Measurements from ENCODE around the gene PICALM. TPM values are rescaled to one million over a fixed set of nuclear protein-coding genes. Genes with fewer than 3 reads are reported as not detected.

The PICALM gene, protein sequence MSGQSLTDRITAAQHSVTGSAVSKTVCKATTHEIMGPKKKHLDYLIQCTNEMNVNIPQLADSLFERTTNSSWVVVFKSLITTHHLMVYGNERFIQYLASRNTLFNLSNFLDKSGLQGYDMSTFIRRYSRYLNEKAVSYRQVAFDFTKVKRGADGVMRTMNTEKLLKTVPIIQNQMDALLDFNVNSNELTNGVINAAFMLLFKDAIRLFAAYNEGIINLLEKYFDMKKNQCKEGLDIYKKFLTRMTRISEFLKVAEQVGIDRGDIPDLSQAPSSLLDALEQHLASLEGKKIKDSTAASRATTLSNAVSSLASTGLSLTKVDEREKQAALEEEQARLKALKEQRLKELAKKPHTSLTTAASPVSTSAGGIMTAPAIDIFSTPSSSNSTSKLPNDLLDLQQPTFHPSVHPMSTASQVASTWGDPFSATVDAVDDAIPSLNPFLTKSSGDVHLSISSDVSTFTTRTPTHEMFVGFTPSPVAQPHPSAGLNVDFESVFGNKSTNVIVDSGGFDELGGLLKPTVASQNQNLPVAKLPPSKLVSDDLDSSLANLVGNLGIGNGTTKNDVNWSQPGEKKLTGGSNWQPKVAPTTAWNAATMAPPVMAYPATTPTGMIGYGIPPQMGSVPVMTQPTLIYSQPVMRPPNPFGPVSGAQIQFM
- 100 to 1,000 TPM; 116 to 162 TPM for total RNA-seq

DNA sequence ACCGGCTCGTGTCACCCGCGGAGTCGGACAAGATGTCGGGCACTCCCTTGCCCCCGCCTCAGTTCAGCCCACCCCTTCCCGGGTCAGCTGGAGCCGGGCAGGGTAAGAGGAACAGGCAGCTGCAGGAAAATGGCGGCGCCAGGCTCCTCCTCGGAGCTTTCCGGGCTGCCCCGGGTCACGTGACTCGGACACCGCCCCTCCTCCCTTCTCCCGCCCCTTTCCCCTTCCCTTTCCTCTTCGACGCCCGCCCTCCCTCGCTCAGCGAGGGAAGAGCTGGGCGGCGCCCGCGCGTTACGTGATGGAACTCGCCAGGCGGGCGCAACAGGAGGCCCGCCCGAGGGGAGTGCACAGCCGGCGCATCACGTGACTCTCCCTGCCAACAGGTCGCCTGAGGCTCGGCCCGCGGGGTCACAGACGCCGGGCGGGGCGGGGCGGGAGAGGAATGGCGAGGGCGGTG lies at the start of gene PICALM:
PICALM (minus strand) TSS at position 134 of the 457 bp plus-strand sequence. CDS start 304 bp downstream, outside the sequence.
- intact Hi-C loops (cut with DNase I), result no loop called here

DNA sequence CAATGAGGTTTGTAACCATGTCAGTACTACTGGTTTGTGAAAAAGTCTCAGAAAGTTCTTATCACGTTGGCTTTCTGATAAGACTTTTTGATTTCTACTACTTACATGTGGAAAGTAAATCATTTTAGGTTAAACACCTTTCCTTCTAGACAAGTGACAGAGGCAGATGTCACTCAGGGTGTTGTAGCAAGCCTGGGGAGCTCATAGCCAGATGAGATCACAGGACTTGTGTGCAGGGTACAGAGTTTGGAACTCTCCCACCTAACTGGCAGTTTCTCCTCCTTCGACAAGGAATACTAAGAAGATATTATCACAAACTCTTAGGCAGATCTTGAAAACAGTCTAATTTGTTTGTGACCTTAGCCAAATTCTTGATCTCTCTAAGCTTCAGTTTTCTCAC lies 49.4 kb upstream of the PICALM start:
- intact Hi-C loops (cut with DNase I), result no loop called here
- H3K9me3 ChIP-seq, result no peaks in the 10 kb centered on the region
- TF ChIP-seq, protein P1, sequence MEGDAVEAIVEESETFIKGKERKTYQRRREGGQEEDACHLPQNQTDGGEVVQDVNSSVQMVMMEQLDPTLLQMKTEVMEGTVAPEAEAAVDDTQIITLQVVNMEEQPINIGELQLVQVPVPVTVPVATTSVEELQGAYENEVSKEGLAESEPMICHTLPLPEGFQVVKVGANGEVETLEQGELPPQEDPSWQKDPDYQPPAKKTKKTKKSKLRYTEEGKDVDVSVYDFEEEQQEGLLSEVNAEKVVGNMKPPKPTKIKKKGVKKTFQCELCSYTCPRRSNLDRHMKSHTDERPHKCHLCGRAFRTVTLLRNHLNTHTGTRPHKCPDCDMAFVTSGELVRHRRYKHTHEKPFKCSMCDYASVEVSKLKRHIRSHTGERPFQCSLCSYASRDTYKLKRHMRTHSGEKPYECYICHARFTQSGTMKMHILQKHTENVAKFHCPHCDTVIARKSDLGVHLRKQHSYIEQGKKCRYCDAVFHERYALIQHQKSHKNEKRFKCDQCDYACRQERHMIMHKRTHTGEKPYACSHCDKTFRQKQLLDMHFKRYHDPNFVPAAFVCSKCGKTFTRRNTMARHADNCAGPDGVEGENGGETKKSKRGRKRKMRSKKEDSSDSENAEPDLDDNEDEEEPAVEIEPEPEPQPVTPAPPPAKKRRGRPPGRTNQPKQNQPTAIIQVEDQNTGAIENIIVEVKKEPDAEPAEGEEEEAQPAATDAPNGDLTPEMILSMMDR (IDR thresholded peaks at IDR 0.05), result no peak
- H3K36me3 ChIP-seq, result no peaks in the 10 kb centered on the region
- no peak overlapping the region for H3K9ac ChIP-seq (ENCODE audit: low read depth in 2 of 2, low read length in 2 of 2)
- no peaks in the 10 kb centered on the region for H3K27me3 ChIP-seq
- no peak overlapping the region for H3K4me3 ChIP-seq
- H3K27ac ChIP-seq, result no peak overlapping the region
- no peak for DNase-seq
- no peaks in the 10 kb centered on the region for H3K4me1 ChIP-seq

More for the DNA sequence above, at the start of gene PICALM:
- H3K9ac ChIP-seq (ENCODE audit: low read depth in 2 of 2, low read length in 2 of 2), result peak within 1 kb of the TSS; percentile 98 to 99
- no peaks in the 10 kb centered on the region for H3K9me3 ChIP-seq
- TF ChIP-seq, protein P1 (IDR thresholded peaks at IDR 0.05), result no peak
- H3K27me3 ChIP-seq, result no peaks in the 10 kb centered on the region
- H3K4me3 ChIP-seq, result peak within 1 kb of the TSS; percentile 94
- H3K36me3 ChIP-seq, result no peaks in the 10 kb centered on the region
- H3K27ac ChIP-seq, result peak within 1 kb of the TSS; percentile 95
- H3K4me1 ChIP-seq, result peaks cover under 1% of the 10 kb centered on the region
- peak; percentile 98 for DNase-seq

DNA sequence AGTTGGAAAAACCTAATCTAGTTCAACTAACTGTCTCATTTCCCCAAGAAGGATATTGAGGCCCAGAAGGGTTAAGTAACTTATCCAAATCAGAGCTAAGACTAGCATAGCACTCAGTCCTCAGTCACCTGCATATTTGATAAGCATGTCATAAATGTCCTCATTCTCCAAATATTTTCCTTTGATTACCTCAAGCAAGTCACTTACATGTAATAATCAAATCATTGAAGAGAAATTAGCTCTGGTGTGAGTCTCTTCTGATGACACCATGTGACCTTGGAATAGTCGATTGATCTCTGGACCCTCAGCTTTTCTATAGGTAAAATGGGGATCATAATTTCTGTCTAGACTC lies 48.8 kb upstream of the PICALM start:
- no peaks in the 10 kb centered on the region for H3K4me1 ChIP-seq
- H3K9ac ChIP-seq (ENCODE audit: low read depth in 2 of 2, low read length in 2 of 2), result no peak overlapping the region
- H3K36me3 ChIP-seq, result no peaks in the 10 kb centered on the region
- no peak overlapping the region for H3K4me3 ChIP-seq
- no peak overlapping the region for H3K27ac ChIP-seq
- no peaks in the 10 kb centered on the region for H3K9me3 ChIP-seq
- TF ChIP-seq, protein P1 (IDR thresholded peaks at IDR 0.05), result no peak
- no peak for DNase-seq
- intact Hi-C loops (cut with DNase I), result no loop called here
- no peaks in the 10 kb centered on the region for H3K27me3 ChIP-seq

DNA sequence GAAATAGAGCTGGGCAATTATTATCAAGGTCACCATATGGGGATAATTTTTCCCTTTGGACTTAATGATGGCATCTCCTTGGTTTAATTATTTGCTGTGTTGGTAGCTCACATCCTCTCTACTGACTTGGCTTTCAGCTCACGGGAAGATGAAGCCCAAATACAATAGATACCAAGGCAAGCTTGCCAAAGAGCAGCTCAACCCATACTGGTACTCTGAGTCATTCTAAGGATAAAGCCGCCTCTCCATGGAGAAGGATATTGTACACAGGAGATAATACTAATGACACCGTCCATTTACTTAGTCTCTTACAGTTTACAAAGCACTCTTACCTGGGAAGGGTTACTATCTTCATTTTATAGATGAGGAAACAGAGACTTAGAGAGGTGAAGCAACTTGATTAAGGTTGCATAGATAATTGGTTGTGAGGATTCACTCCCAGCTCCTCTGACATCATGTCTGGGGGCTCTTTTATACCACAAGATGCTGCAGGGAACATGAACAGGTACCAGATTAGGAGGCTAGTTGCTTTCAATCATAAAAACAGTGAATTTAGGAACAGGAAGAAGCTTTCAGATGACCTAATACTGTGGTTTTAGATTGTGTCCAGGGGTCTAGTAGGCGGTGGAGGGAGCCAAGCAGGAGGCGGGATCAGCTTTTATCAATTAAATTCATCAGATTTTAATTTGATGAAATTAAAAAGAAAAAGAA lies 48.3 kb upstream of the PICALM start:
- no peak for DNase-seq
- Histone ChIP-seq H3K36me3 (no peaks in the 10 kb centered on the region), H3K27me3 (no peaks in the 10 kb centered on the region), H3K9me3 (no peaks in the 10 kb centered on the region), H3K9ac (ENCODE audit: low read depth in 2 of 2, low read length in 2 of 2) (no peak overlapping the region), H3K27ac (no peak overlapping the region), H3K4me3 (no peak overlapping the region), H3K4me1 (no peaks in the 10 kb centered on the region)
- intact Hi-C loops (cut with DNase I), result no loop called here
- TF ChIP-seq, protein P1 (IDR thresholded peaks at IDR 0.05), result no peak

DNA sequence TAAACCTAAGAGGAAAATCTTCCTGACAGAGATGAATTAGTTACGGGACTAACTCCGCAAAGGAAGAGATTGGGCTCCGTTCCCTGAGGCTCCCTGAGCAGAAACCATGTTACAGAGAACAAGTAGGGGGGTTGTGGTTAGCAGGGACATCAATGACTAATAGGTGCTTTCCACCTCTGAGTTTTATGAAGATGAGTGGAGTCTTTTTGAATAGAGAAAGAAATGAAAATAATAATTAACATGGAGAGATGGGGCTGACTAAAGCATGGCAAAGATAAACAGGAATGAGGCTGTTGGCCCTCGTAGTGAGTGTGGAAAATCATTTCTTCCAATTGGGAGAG lies 47.5 kb upstream of the PICALM start:
- Histone ChIP-seq H3K27me3 (no peaks in the 10 kb centered on the region), H3K9ac (ENCODE audit: low read depth in 2 of 2, low read length in 2 of 2) (no peak overlapping the region), H3K27ac (no peak overlapping the region), H3K36me3 (no peaks in the 10 kb centered on the region), H3K9me3 (no peaks in the 10 kb centered on the region), H3K4me3 (no peak overlapping the region), H3K4me1 (no peaks in the 10 kb centered on the region)
- no peak for DNase-seq
- TF ChIP-seq, protein P1 (IDR thresholded peaks at IDR 0.05), result no peak
- intact Hi-C loops (cut with DNase I), result no loop called here

Measured in colonic mucosa (tissue), 4 donors.